ENCODE data around the gene LRP4. TPM values are rescaled to one million over a fixed set of nuclear protein-coding genes. Genes with fewer than 3 reads are reported as not detected.

Gene LRP4
- polyA plus RNA-seq, 1 donor (not counting 4 experiments of a cell fraction or from before 2014, with no cell fraction given): 3.4 TPM

DNA sequence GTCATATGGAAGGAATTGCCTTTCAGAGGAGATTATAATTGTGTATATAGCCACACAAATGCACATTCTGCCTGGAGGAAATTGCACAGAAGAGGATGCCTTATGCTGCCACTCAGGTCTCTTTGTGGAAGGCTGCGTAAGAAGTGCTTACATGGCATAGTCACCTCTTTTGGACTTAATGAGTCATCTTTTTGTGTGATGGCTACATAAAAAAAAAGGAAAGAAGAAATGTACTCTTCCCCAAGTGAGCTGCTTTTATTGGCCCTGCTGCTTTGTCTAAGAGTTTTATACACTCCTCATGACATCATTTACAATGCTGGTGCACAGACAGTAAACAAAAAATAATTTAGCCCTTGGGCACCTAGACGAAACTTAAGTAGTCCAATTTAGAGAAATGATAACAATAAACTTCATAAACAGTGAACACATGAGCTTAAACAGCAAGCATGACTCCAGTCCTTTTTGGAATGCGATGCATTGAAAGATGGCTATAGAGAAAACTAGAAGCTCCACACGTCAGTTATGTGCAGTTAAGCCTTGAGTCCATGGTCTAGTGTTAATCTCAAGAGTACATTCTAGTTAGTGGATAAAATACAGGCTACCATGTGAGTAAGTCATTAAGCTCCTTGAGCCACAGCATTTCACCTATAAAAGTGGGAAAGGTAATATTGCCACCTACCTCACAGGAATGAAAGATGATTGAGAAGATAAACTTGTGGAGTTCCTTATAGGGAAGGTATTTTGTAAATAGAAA lies 30.2 kb upstream of the LRP4 start:
- H3K9me1 ChIP-seq (ENCODE audit: control insufficient read depth, extremely low read depth, insufficient read depth, low read length): no peaks in the 10 kb centered on the region
- dilution Hi-C loops (cut with MboI; ENCODE audit: extremely low pct_ligation_motif_present, low sequenced_read_pairs): no loop called here
- no peak overlapping the region for H3K9ac ChIP-seq (ENCODE audit: control insufficient read depth, extremely low read depth, insufficient read depth, low read length)
- peak; percentile 81 for FAIRE-seq
- H3K4me2 ChIP-seq (ENCODE audit: control insufficient read depth, extremely low read depth, insufficient read depth, low read depth, low read length): peak overlapping the region; percentile 47
- TF ChIP-seq, protein P1, sequence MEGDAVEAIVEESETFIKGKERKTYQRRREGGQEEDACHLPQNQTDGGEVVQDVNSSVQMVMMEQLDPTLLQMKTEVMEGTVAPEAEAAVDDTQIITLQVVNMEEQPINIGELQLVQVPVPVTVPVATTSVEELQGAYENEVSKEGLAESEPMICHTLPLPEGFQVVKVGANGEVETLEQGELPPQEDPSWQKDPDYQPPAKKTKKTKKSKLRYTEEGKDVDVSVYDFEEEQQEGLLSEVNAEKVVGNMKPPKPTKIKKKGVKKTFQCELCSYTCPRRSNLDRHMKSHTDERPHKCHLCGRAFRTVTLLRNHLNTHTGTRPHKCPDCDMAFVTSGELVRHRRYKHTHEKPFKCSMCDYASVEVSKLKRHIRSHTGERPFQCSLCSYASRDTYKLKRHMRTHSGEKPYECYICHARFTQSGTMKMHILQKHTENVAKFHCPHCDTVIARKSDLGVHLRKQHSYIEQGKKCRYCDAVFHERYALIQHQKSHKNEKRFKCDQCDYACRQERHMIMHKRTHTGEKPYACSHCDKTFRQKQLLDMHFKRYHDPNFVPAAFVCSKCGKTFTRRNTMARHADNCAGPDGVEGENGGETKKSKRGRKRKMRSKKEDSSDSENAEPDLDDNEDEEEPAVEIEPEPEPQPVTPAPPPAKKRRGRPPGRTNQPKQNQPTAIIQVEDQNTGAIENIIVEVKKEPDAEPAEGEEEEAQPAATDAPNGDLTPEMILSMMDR (optimal IDR thresholded peaks at IDR 0.05 in 1 of 3, IDR thresholded peaks at IDR 0.05 in 1 of 3, conservative IDR thresholded peaks at IDR 0.05 in 1 of 3; ENCODE audit: extremely low read depth in 1 of 3, insufficient read depth in 2 of 3, low read length in 3 of 3): no peak
- no peak for TF ChIP-seq EZH2 (IDR thresholded peaks at IDR 0.05; ENCODE audit: low read length)
- DNase-seq (ENCODE audit: low read depth, low spot score): peak; percentile 32
- H3K79me2 ChIP-seq (ENCODE audit: control insufficient read depth, insufficient read depth, low read length): no peaks in the 10 kb centered on the region
- no peaks in the 10 kb centered on the region for H3K27me3 ChIP-seq (ENCODE audit: control insufficient read depth, extremely low read depth, insufficient read depth, low read length)
- no peak overlapping the region for H3K4me3 ChIP-seq (ENCODE audit: control insufficient read depth in 2 of 3, extremely low read depth in 1 of 3, insufficient read depth in 2 of 3, low read depth in 1 of 3, low read length in 3 of 3)
- H3K9me3 ChIP-seq (ENCODE audit: control insufficient read depth, low read depth, low read length): no peaks in the 10 kb centered on the region
- H3K36me3 ChIP-seq (ENCODE audit: control insufficient read depth in 2 of 2, extremely low read depth in 1 of 2, insufficient read depth in 2 of 2, low read length in 2 of 2): peaks cover 0 to 1% of the 10 kb centered on the region in 2 experiments
- peak overlapping the region; percentile 5 for H3K27ac ChIP-seq (ENCODE audit: control insufficient read depth, insufficient read depth, low read length)
- no peaks in the 10 kb centered on the region for H4K20me1 ChIP-seq (ENCODE audit: control insufficient read depth, extremely low read depth, insufficient read depth, low read length)
- H2AFZ ChIP-seq (ENCODE audit: control insufficient read depth, low read length): no peak overlapping the region
- peaks cover 35% of the 10 kb centered on the region for H3K4me1 ChIP-seq (ENCODE audit: control insufficient read depth, extremely low read depth, insufficient read depth, low read length)

DNA sequence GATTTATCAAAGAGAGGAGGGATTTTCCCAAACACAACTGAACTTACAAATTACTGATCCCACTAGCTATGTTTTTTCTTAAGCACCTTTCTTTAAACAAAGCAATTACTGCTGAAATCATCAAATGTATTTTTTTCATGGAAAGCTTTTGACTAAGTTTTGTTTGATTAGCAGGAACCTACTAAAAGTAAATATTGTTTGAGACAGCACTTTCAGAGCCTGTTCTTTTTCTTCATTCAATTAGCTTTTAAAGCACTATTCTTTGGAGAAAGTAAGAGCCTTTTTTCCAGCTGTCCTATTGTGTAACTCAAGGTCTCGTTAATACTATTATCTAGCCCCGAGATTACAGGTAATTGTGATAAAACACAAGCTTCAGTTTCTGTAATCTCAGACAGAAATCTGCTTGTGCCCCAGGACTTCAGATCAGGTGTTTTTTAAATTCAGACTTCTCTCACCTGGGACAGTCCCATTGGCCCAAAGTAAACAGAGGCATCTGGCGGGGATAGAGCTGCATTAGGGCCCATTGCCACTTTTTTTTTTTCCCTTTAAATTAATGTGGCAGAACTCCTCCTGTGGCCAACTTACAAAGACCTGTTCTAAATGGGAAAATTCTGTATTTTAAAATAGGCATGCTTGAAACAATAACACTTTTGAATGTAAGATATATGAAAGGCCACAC lies 29.2 kb upstream of the LRP4 start:
- FAIRE-seq (no peak), DNase-seq (ENCODE audit: low read depth, low spot score) (no peak)
- TF ChIP-seq, protein P1 (optimal IDR thresholded peaks at IDR 0.05 in 1 of 3, IDR thresholded peaks at IDR 0.05 in 1 of 3, conservative IDR thresholded peaks at IDR 0.05 in 1 of 3; ENCODE audit: extremely low read depth in 1 of 3, insufficient read depth in 2 of 3, low read length in 3 of 3): no peak
- TF ChIP-seq EZH2 (IDR thresholded peaks at IDR 0.05; ENCODE audit: low read length): no peak
- Histone ChIP-seq H3K79me2 (ENCODE audit: control insufficient read depth, insufficient read depth, low read length) (no peaks in the 10 kb centered on the region), H3K9me1 (ENCODE audit: control insufficient read depth, extremely low read depth, insufficient read depth, low read length) (no peaks in the 10 kb centered on the region), H3K4me2 (ENCODE audit: control insufficient read depth, extremely low read depth, insufficient read depth, low read depth, low read length) (peak overlapping the region; percentile 47), H4K20me1 (ENCODE audit: control insufficient read depth, extremely low read depth, insufficient read depth, low read length) (no peaks in the 10 kb centered on the region), H3K36me3 (ENCODE audit: control insufficient read depth in 2 of 2, extremely low read depth in 1 of 2, insufficient read depth in 2 of 2, low read length in 2 of 2) (peaks cover 0 to 1% of the 10 kb centered on the region in 2 experiments), H3K4me3 (ENCODE audit: control insufficient read depth in 2 of 3, extremely low read depth in 1 of 3, insufficient read depth in 2 of 3, low read depth in 1 of 3, low read length in 3 of 3) (no peak overlapping the region), H3K27ac (ENCODE audit: control insufficient read depth, insufficient read depth, low read length) (no peak overlapping the region), H3K9me3 (ENCODE audit: control insufficient read depth, low read depth, low read length) (no peaks in the 10 kb centered on the region), H3K9ac (ENCODE audit: control insufficient read depth, extremely low read depth, insufficient read depth, low read length) (no peak overlapping the region), H2AFZ (ENCODE audit: control insufficient read depth, low read length) (no peak overlapping the region), H3K27me3 (ENCODE audit: control insufficient read depth, extremely low read depth, insufficient read depth, low read length) (no peaks in the 10 kb centered on the region), H3K4me1 (ENCODE audit: control insufficient read depth, extremely low read depth, insufficient read depth, low read length) (peaks cover 31% of the 10 kb centered on the region)
- dilution Hi-C loops (cut with MboI; ENCODE audit: extremely low pct_ligation_motif_present, low sequenced_read_pairs): no loop called here

All from keratinocyte (primary cell).